Measurements from ENCODE around the gene MRPS35.
"Not testable (repeated sequence)": the region's sequence is repeated elsewhere in the genome, so short reads cannot be mapped to it uniquely, and the experiment has no call there.

Gene MRPS35

GRCh38 chr12:27709212-27709931 lies 1.3 kb upstream of the MRPS35 start:
- DNase-seq (ENCODE audit: low read depth in 3 of 3, low spot score in 1 of 3), result no peak

GRCh38 chr12:27709932-27710591 lies 570 bp upstream of the MRPS35 start:
- no peak for DNase-seq (ENCODE audit: low read depth in 3 of 3, low spot score in 1 of 3)

- DNase-seq (ENCODE audit: low read depth in 3 of 3, low spot score in 1 of 3), result no peak
Observed at GRCh38 chr12:27711317-27711682, 668 bp downstream of the MRPS35 start.

GRCh38 chr12:27711967-27712366 lies 1.3 kb downstream of the MRPS35 start:
- no peak for DNase-seq (ENCODE audit: low read depth in 3 of 3, low spot score in 1 of 3)

- no peak for DNase-seq (ENCODE audit: low read depth in 3 of 3, low spot score in 1 of 3)
Observed at GRCh38 chr12:27723212-27723611, 12.6 kb downstream of the MRPS35 start.

GRCh38 chr12:27730097-27730588 lies 19.5 kb downstream of the MRPS35 start:
- no peak for DNase-seq (ENCODE audit: low read depth in 3 of 3, low spot score in 1 of 3)

- no peak for DNase-seq (ENCODE audit: low read depth in 3 of 3, low spot score in 1 of 3)
Observed at GRCh38 chr12:27732281-27732680, 21.6 kb downstream of the MRPS35 start.

GRCh38 chr12:27733052-27733656 lies 22.5 kb downstream of the MRPS35 start:
- DNase-seq (ENCODE audit: low read depth in 3 of 3, low spot score in 1 of 3), result no peak

GRCh38 chr12:27733791-27734190 lies 23.2 kb downstream of the MRPS35 start:
- DNase-seq (ENCODE audit: low read depth in 3 of 3, low spot score in 1 of 3), result no peak

- not testable (repeated sequence) for DNase-seq (ENCODE audit: low read depth in 3 of 3, low spot score in 1 of 3)
Observed at GRCh38 chr12:27734321-27734720, 23.7 kb downstream of the MRPS35 start.

GRCh38 chr12:27743601-27744000 lies 33.0 kb downstream of the MRPS35 start:
- DNase-seq (ENCODE audit: low read depth in 3 of 3, low spot score in 1 of 3), result no peak

GRCh38 chr12:27745734-27746133 lies 35.1 kb downstream of the MRPS35 start:
- not testable (repeated sequence) for DNase-seq (ENCODE audit: low read depth in 3 of 3, low spot score in 1 of 3)

GRCh38 chr12:27747111-27747820 lies 36.6 kb downstream of the MRPS35 start:
- DNase-seq (ENCODE audit: low read depth in 3 of 3, low spot score in 1 of 3), result no peak

- no peak for DNase-seq (ENCODE audit: low read depth in 3 of 3, low spot score in 1 of 3)
Observed at GRCh38 chr12:27751386-27752047, 40.9 kb downstream of the MRPS35 start.

- DNase-seq (ENCODE audit: low read depth in 3 of 3, low spot score in 1 of 3), result no peak
Observed at GRCh38 chr12:27754795-27755194, 44.2 kb downstream of the MRPS35 start.

GRCh38 chr12:27756670-27757195 lies 46.1 kb downstream of the MRPS35 start:
- no peak for DNase-seq (ENCODE audit: low read depth in 3 of 3, low spot score in 1 of 3)

GRCh38 chr12:27762757-27763156 lies 52.1 kb downstream of the MRPS35 start:
- no peak for DNase-seq (ENCODE audit: low read depth in 3 of 3, low spot score in 1 of 3)

GRCh38 chr12:27766587-27766986 lies 56.0 kb downstream of the MRPS35 start:
- no peak for DNase-seq (ENCODE audit: low read depth in 3 of 3, low spot score in 1 of 3)

- no peak for DNase-seq (ENCODE audit: low read depth in 3 of 3, low spot score in 1 of 3)
Observed at GRCh38 chr12:27769142-27769673, 58.6 kb downstream of the MRPS35 start.

GRCh38 chr12:27771481-27772327 lies 61.1 kb downstream of the MRPS35 start:
- no peak for DNase-seq (ENCODE audit: low read depth in 3 of 3, low spot score in 1 of 3)
